Activated T-helper 1 cell treated with anti-CD3 and anti-CD28 coated beads, Interleukin-12 subunit alpha, Interleukin-12 subunit beta, Interleukin-2, Interleukin-4 antibody, amounts not matched to agents 30 ng/mL and 10 ng/mL and 1 ng/mL, durations not matched to agents 14 hours and 24 hours and 36 hours (primary cell): ENCODE results near the gene NDUFA12. TPM values are rescaled to one million over a fixed set of nuclear protein-coding genes. Genes with fewer than 3 reads are reported as not detected.

Experiments
- DNase-seq: peaks from one replicate; pipeline ENCODE4 v3.0.0; 2021; ENCODE audit warnings: low spot score
- H3K27ac Mint-ChIP-seq: one replicate; pipeline ENCODE4 v1.8.0; 2021; ENCODE audit warnings: mild to moderate bottlenecking, mixed read lengths
- H3K27me3 Mint-ChIP-seq: one replicate; pipeline ENCODE4 v1.8.0; 2022; ENCODE audit warnings: mild to moderate bottlenecking, moderate library complexity, mixed read lengths; ENCODE audit not compliant: insufficient read depth
- H3K36me3 Mint-ChIP-seq: one replicate; pipeline ENCODE4 v1.8.0; 2021; ENCODE audit warnings: low read depth, mixed read lengths
- H3K4me1 Mint-ChIP-seq: one replicate; pipeline ENCODE4 v1.8.0; 2021; ENCODE audit warnings: low read depth, mixed read lengths
- H3K4me3 Mint-ChIP-seq: one replicate; pipeline ENCODE4 v1.8.0; 2021; ENCODE audit warnings: mild to moderate bottlenecking, moderate library complexity, mixed read lengths
- H3K9me3 Mint-ChIP-seq: one replicate; pipeline ENCODE4 v1.8.0; 2021; ENCODE audit warnings: mixed read lengths
- intact Hi-C: fragments of 100-400 bp; cut with micrococcal nuclease; formaldehyde crosslinking; loops from one replicate; pipeline ENCODE4 v1.15.1; 2024
- total RNA-seq: library from RNA; stranded (reverse); gene quantifications from 2 replicates; pipeline ENCODE4 v1.2.3, GENCODE V29; 2022

The NDUFA12 gene
- total RNA-seq, 1 donor from 2014 or later: 113 TPM

DNA sequence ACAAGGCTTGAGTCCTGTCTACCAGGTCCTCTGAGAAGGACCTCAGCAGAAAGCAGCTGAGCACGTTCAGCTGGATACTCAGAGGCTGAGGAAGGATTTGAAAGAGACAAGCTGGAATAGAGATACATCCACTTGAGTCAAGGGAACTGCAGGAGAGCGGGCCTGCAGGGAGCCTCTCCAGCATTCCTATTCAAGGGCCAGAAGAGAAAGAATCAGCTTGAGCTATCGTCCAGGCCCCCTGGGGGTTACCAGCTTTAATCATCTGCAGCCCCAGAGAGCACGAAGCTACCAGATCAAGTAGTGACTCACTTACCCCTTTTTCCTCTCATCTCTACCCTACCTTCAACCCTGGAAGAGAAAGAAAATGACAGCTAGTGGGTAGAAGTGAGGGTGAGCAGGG, 80.9 kb downstream of the NDUFA12 start:
- H3K27ac Mint-ChIP-seq: no peak overlapping the region
- DNase-seq: no peak
- H3K4me3 Mint-ChIP-seq: no peak overlapping the region
- H3K36me3 Mint-ChIP-seq: no peaks in the 10 kb centered on the region
- H3K27me3 Mint-ChIP-seq: no peaks in the 10 kb centered on the region
- intact Hi-C loops: no loop called here
- H3K4me1 Mint-ChIP-seq: no peaks in the 10 kb centered on the region
- H3K9me3 Mint-ChIP-seq: no peaks in the 10 kb centered on the region

Other genes starting within 250 kb of the NDUFA12 start
- 26.1 and 27.3 TPM in 2 replicates for gene NR2C1, start 69.9 kb upstream of the NDUFA12 start, total RNA-seq
- gene FGD6, start 213.8 kb upstream of the NDUFA12 start, total RNA-seq: 0.64 and 0.86 TPM in 2 replicates
- gene VEZT, start 214.1 kb upstream of the NDUFA12 start, total RNA-seq: 58.1 and 64.7 TPM in 2 replicates